GM18868 (cell line): ENCODE data around the gene CAST.
"Not testable (repeated sequence)": the region's sequence is repeated elsewhere in the genome, so short reads cannot be mapped to it uniquely, and the experiment has no call there.

Experiments
- ATAC-seq: cut with Tn5 transposase; IDR thresholded peaks from one replicate; pipeline ENCODE4 v1.9.1; 2021; ENCODE audit warnings: mild to moderate bottlenecking, moderate library complexity; ENCODE audit not compliant: unreplicated experiment

The CAST gene

DNA sequence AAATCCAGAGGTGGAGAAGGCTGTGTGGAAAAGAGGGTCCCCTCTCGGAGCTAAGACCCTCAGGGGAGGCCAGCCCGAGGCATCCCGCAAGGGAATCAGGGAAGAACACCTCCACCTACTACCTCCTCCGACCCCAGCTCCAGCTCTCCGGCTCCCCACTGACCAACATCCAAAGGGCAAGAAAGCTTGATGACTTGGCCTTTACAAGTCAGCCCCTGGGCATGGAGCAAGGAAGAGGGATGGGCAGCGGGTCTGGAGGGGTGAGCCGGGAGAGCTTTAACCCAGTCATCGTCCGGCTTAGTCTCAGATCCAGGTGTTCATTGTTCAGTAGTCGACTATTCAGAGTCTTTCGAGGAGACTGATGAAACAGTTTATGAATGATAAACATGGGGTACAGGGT lies 113.5 kb downstream of the CAST start:
- no peak for ATAC-seq

DNA sequence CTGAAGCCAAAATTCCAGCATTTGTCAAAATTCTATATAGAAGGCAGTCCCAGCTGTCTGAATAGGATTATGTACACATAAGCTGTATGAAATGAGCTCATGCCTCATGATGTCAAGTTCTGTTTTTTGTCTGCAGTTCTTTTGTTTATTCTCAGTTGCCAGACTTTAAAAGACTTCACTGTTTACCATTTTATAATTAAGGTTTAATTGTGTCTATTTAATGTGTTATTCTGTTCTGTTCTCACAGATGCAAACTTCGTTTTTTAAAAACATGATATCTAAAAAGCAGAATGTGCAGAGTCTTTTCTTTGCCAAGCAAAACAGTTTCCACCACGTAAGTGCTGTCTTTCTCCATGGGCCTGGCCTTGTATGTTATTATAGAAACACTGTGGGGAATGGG lies 114.4 kb downstream of the CAST start:
- no peak for ATAC-seq

DNA sequence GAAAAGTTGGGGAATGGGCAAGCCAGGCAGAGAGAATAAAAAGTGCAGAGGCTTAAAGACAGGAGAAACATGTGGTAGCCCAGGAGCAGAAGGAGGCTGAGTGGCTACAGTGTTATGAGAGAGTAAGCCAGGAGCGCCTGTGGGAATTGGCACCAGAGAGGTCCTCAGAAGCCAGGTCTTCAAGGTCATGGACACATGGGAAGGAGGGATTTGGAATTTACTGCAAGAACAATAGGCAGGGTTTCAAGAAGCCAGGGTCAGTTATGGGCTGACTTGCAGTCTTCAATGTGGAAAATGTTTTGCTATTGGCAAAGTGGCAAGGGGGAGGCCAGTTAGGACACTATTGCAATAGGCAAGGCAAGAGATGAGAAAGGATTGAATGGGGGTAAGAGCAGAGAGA lies 116.2 kb downstream of the CAST start:
- no peak for ATAC-seq

DNA sequence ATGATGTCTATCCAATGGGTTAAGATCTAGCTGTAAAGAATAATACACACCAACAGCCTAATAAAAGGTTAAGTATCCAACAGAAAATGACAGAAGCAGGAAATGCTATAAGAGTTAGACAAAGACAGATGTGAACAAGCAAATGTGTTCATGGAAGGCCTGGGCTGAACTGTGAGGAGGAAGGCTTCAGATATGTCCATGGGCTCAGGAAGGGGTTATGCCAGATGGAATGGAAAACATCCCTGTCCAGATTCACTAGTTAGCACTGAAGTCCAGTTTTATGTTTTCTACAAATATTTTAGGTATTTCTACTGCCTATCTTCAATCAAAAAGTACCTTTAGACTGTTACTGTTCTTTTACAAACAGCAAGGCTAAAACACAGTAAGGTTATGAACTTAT lies 118.5 kb downstream of the CAST start:
- no peak for ATAC-seq

DNA sequence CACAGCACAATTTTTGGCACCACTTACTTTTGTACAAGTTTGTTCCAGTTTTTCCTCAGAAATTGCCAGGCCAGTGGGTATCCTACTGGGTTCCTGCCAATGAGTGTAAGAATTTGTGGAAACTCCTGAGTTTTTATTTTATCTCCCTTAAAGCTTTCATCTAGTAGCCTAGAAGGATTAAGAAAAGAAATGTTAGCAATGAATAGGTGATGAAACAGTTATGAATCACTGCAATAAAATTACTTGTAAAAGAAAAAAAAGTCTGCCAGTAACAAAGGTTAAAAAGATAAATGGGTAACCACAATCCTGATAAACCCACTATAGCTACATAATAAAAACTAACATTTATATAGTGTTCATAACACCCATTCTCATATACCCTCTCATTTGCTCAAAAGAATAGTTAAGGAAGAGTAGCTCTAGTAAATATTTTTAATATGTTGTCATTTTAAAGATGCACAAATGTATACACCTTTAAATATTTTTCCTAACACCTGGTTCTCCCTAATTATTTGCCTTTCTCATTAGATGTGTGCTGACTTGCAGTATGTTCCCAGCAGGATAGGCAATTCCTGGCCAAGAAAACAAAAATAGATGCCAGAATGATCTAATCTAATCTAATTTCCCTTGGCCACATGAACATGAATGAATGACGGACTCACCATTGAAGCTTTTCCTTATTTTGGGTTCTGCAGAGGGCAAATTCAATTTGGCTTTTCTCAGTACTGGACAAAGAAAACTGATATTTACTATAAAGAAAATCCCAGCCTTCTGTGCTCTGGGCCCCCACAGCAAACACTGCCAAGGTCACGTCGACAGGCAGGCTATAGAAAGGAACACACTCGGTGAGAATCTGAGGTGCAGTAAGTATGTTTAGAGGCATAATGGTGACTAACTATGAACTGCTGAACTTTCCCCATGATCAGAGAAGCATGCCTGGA lies 119.1 kb downstream of the CAST start:
- ATAC-seq = no peak

DNA sequence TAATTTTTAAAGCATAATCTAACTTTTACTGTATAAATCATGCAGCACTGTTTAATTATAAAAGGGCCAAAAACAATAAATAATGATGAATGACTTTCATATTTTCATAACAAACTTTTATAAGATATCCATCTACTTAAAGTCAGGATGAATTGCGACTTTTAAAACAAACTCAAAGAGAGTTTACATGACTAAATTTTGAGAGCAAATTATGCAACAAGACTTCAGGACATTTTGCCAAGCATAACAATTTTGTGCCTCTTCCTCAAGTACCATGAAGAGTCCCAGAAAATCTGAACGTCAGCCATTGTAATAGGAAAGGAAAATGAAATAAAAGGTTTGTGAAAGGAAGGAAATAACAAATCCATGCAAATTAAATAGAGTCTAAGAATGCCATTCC lies 121.2 kb downstream of the CAST start:
- ATAC-seq = no peak

DNA sequence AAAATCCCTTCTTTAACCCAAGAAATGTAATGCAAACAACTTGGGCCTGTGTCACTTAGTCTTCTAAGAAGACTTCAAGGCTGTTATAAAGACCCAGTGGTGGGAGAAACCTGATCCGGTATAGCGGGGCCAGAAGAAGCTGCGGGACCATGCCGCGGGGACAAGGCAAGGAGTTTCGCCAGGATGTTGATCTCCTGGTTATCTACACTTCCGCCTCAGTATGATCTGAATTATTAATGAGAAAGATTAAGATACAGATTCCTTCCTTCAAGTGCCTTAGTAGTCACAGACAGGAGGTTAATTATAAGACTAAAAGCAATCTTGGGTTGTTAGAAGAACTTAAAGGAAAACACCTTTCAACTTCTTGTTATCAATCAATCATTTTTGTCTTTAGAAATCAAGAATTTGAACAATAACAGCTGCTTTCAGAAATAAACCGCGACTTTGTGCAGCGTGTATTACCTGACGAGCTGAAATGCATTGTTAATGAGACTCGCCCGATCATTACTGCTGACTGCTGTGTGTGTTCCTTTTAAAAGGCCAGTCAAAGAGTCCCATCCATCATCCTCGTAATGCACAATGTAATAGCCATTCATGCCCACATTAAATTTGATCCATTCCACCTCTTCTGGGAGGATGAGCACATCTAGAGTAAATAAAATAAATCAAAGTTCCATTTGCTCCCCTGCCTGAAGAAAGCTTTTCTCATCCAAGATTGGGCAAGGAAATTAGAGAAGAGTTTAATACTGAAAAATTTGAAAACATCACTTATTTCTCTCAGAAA lies 123.3 kb downstream of the CAST start:
- ATAC-seq = no peak

DNA sequence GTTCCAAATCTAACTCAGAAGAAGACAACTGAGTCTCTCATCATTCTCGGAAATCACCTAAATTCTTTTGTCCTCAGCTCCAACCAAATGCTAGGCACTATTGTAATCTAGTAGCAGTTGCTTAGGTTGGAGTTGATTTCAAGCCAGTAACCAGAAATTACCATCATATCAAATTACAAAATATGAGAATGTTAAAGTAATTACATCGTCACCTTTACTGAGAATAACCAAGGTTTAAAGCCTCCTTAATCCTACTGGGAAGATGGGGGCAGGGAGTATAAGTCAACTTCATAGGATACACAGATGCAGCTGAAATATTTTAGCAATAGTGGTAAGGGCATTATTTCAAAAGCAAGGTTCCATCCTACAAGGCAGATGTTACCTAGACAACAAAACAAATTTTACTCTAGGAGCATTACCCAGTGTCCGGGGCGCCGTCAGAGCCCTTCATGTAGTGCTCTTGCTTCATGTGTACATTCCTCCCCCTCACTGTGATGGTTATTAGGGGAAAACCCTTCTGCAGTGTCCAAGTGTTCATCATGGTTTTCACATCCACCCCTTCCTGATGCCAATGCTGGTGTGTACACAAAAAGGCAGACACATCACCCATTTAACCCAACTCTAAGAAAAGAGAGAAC lies 126.1 kb downstream of the CAST start:
- no peak for ATAC-seq

DNA sequence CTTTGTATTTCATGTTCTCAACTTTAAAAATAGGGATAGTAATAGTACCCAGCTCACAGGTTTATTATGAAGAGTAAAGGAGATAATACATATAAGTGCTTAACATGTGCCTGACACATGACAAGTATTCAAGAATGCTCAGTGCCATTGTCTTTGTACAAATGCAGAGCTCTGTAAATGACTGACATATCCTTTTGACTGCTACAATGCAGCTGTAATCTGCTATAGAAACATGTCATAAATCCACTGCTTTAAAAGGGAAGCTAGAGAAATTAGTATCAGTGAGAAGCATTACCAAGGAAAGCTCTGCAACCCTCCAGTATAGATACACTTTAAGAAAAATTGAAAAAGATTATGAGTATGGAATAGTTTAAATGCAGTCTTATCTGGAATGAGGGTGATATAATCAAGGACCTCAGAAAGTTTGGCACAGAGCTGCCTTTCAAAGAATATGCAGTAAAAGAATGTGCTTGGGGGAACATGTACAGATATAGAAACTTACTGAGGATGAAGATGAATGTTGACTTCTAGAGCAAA lies 127.7 kb downstream of the CAST start:
- no peak for ATAC-seq

DNA sequence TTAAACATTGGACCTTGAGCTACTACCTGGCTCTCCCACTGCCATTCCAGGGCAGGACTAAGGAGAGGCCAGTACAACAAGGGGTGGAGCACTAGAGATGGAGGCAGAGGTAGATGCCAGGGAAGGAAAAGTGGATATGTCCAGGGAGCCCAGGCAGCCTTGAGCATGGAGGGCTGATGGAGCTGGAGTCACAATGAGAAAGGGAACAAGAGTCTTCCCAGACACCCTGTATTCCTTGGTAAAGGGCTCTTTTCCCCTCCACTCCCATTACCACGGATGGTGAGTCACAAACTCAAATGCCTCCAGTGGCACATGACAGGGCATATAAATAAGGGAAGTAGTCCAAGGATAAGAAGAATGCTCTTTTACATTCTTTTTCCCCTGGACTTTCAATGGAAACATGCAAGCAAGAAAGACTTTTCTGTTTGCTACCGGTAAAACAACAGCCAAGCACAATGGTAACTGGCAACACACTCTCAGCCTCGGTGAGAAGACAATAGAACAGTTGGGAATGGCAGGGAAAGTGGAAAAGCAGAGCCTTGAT lies 128.9 kb downstream of the CAST start:
- ATAC-seq = no peak

DNA sequence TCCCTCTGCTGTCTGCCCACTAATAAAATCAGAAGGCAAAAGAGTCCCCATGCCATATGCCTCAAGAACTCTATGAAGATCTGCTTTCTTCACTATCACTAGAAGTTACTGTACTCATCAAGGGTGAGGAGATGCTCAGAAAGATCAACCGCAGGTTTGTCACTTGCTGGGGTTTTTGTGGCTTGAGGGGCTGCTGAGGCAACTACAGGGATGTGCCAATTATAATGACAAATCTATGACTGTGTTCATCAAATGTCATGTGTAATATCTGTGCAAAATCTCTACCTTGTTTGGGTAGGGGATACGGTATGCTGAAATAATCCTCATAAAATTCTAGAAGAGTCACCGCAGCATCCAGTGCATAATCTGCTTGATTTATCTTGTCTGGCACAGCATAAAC lies 132.6 kb downstream of the CAST start:
- no peak for ATAC-seq

DNA sequence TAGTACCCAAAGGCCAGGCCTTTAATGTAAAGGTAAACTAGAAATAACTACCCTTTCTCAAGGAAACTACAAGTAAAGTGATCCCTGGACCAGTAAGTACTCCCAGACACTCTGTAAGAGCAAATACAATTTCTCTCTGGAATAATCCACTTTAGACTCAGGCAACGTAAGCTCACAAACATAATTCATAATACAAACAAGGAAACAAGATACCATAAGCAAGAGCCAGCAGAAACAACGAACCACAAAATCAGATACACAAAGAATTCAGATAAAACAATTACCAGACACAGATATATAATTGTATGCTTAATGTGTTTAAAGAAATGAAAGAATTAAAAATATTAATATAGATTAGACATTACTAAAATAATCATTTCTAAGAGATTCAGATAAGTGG lies 133.4 kb downstream of the CAST start:
- no peak for ATAC-seq

DNA sequence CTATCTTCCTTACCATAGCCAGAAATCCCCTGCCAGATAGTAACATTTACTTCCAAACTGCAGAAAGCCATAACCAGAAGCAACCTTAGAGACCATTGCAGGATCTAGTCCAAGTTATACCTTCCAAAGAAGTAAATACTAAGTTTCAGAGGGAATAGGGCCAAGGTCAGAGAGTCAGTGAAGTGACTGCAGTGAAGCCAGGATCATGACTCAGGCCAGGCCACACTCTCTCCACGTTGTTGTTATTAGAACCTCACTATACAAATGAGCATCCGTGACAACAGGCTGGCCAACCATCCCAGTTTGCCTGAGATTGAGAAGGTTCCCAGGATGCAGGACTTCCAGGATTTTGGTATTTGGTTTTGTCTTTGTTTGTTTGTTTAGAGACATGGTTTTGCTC lies 134.3 kb downstream of the CAST start:
- no peak for ATAC-seq

DNA sequence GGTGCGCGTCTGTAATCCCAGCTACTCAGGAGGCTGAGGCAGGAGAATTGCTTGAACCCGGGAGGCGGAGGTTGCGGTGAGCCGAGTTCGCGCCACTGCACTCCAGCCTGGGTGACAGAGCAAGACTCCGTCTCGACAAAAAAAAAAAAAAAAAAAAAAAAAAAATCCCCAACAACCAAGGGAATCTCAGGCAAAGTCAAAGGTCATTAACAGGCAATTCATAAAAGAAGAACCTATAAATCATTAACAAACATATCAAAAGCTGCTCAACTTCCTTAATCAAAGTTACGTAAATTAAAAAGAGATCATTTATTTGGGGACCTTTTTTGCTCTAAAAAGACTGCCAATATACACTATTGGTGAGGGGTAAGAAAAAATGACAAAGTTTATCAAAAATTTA lies 139.5 kb downstream of the CAST start:
- not testable (repeated sequence) for ATAC-seq

DNA sequence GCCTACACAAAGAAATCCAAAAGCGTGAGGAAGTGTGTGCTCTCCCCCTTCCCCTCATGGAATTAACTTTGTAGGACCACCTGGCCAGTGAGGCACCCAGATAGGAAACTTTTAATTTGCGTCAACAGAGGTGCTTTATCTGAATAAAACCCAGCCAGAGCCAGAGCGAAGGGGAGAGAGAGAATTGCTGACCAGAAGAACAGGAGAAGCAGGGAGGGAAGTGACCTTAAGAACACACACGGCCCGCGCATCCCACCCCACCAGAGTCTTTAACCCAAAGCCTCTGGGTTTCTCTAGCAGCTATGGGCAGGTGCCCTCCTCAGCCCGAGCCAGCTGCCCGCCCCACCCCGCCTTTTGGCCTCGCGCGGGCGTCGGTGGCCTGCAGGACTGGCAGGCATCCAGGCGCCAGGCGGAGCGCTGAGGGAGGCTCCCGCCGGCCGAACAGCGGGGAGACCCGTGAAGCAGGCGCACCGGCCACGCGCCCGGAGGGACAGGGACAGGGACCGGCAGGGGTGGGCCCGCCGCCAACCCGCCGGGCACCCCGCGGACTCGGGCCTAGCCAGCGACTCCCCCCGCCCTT lies 145.0 kb downstream of the CAST start:
- peak; percentile 32 for ATAC-seq

DNA sequence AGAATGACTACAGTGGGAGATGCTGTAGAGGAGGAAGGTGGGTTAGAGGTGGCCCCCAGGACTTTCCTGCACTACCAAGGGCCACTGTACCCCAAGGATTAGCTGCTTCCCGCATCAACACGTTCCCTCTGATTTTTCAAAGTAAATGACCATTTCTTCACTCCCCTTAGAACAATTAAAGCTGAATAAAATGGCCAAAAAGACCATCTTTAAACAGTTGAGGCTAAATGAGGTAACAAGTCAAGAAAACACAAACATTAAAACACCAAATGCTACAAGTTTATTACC lies 146.3 kb downstream of the CAST start:
- no peak for ATAC-seq

DNA sequence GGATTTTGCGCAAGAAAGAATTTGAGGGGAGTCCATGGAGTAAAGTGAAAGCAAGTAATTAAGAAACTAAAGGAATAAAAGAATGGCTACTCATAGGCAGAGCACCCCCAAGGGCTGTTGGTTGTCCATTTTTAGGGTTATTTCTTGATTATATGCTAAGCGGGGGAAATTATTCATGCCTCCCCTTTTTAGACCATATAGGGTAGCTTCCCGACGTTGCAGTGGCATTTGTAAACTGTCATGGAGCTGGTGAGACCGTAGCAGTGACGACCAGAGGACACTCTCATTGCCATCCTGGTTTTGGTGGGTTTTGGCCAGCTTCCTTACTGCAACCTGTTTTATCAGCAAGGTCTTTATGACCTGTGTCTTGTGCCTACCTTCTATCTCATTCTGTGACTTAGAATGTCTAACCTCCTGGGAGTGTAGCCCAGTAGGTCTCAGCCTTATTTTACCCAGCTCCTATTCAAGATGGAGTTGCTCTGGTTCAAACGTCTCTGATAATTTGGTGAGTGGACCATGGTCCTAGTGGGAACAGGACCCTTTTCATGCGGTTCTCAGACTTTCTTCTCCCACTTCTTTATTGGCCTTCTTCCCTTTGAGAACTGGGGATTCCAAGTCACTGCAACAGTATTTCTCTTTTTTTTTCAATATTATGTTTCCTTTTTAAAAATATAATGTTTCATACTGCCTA lies 146.8 kb downstream of the CAST start:
- no peak for ATAC-seq

DNA sequence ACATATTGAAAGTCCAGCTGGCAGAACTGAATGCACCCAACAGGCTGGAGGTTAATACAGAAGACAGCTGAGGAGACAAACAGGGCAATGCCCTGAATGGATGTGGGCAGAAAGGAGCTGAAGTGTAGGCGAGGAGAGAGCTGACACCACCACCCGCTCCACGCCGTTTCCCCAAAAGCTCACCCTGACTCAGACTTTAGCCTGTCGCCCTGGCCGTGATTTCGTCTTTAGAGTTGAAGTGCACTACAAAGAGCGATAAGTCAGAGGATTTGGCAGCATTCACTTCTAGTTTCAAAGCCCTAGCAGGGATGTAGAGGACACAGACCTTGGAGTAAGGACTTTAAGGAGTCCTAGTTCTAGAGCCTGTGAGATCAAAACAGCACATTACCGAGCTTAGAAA lies 147.7 kb downstream of the CAST start:
- no peak for ATAC-seq

DNA sequence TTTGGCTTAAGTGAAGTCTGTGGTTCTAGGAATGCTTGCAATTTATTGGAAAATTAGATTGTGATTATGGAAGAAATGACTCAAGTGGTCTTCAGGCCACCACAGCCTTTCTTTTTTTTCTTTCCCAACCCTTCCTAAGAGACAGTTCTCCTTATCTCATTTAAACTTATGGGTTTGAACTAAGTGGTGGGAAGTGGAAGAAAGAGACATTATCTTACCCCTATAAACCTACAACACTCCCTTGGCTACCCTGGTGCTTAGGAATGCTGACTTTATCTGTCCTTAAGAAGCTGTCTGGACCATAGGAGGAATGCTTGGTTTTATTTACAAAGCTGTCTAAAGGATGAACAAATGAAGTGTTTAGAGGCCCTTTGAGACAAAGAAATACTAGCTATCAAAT lies 150.7 kb downstream of the CAST start:
- ATAC-seq = no peak

DNA sequence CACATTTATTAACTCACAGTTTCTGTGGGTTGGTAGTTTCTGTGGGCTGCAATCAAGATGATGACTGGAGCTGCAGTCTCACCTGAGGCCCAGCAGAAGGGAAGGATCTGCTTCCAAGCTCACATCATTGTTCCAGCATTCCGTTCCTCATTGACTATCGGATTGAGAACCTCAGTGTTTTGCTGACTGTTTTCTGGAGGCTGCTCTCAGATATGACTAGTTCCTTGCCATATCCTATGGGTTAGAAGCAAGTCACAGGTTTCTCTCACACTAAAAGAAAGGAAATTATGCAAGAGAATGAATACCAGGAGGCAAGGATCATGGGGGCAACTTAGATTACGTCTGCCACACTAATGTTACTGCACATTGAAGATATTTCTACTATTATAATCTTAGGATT lies 151.9 kb downstream of the CAST start:
- ATAC-seq = no peak
